ENCODE measurements around the gene AOC2. TPM values are rescaled to one million over a fixed set of nuclear protein-coding genes. Genes with fewer than 3 reads are reported as not detected.

AOC2 gene
- polyA plus RNA-seq, 1 donor (not counting 4 experiments of a cell fraction or from before 2014, with no cell fraction given) = 0.94 TPM

DNA sequence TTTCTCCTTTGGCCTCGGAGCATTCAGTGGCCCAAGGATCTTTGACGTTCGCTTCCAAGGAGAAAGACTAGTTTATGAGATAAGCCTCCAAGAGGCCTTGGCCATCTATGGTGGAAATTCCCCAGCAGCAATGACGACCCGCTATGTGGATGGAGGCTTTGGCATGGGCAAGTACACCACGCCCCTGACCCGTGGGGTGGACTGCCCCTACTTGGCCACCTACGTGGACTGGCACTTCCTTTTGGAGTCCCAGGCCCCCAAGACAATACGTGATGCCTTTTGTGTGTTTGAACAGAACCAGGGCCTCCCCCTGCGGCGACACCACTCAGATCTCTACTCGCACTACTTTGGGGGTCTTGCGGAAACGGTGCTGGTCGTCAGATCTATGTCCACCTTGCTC is 8.0 kb downstream of the AOC2 start:
- no peaks in the 10 kb centered on the region for H3K9me1 ChIP-seq (ENCODE audit: control insufficient read depth, extremely low read depth, insufficient read depth, low read length)
- H2AFZ ChIP-seq (ENCODE audit: control insufficient read depth, low read length) = no peak overlapping the region
- H3K36me3 ChIP-seq (ENCODE audit: control insufficient read depth in 2 of 2, extremely low read depth in 1 of 2, insufficient read depth in 2 of 2, low read length in 2 of 2) = no peaks in the 10 kb centered on the region
- no peak overlapping the region for H3K9ac ChIP-seq (ENCODE audit: control insufficient read depth, extremely low read depth, insufficient read depth, low read length)
- no peak overlapping the region for H3K27ac ChIP-seq (ENCODE audit: control insufficient read depth, insufficient read depth, low read length)
- DNase-seq (ENCODE audit: low read depth, low spot score) (no peak), FAIRE-seq (no peak)
- dilution Hi-C loops (cut with MboI; ENCODE audit: extremely low pct_ligation_motif_present, low sequenced_read_pairs) = no loop called here
- no peaks in the 10 kb centered on the region for H3K79me2 ChIP-seq (ENCODE audit: control insufficient read depth, insufficient read depth, low read length)
- H4K20me1 ChIP-seq (ENCODE audit: control insufficient read depth, extremely low read depth, insufficient read depth, low read length) = no peaks in the 10 kb centered on the region
- H3K4me3 ChIP-seq (ENCODE audit: control insufficient read depth in 2 of 3, extremely low read depth in 1 of 3, insufficient read depth in 2 of 3, low read depth in 1 of 3, low read length in 3 of 3) = no peak overlapping the region
- H3K4me1 ChIP-seq (ENCODE audit: control insufficient read depth, extremely low read depth, insufficient read depth, low read length) = no peaks in the 10 kb centered on the region
- no peak for TF ChIP-seq EZH2 (IDR thresholded peaks at IDR 0.05; ENCODE audit: low read length)
- TF ChIP-seq, protein P1, sequence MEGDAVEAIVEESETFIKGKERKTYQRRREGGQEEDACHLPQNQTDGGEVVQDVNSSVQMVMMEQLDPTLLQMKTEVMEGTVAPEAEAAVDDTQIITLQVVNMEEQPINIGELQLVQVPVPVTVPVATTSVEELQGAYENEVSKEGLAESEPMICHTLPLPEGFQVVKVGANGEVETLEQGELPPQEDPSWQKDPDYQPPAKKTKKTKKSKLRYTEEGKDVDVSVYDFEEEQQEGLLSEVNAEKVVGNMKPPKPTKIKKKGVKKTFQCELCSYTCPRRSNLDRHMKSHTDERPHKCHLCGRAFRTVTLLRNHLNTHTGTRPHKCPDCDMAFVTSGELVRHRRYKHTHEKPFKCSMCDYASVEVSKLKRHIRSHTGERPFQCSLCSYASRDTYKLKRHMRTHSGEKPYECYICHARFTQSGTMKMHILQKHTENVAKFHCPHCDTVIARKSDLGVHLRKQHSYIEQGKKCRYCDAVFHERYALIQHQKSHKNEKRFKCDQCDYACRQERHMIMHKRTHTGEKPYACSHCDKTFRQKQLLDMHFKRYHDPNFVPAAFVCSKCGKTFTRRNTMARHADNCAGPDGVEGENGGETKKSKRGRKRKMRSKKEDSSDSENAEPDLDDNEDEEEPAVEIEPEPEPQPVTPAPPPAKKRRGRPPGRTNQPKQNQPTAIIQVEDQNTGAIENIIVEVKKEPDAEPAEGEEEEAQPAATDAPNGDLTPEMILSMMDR (optimal IDR thresholded peaks at IDR 0.05 in 1 of 3, IDR thresholded peaks at IDR 0.05 in 1 of 3, conservative IDR thresholded peaks at IDR 0.05 in 1 of 3; ENCODE audit: extremely low read depth in 1 of 3, insufficient read depth in 2 of 3, low read length in 3 of 3) = no peak
- no peaks in the 10 kb centered on the region for H3K27me3 ChIP-seq (ENCODE audit: control insufficient read depth, extremely low read depth, insufficient read depth, low read length)
- no peaks in the 10 kb centered on the region for H3K9me3 ChIP-seq (ENCODE audit: control insufficient read depth, low read depth, low read length)
- no peak overlapping the region for H3K4me2 ChIP-seq (ENCODE audit: control insufficient read depth, extremely low read depth, insufficient read depth, low read depth, low read length)

DNA sequence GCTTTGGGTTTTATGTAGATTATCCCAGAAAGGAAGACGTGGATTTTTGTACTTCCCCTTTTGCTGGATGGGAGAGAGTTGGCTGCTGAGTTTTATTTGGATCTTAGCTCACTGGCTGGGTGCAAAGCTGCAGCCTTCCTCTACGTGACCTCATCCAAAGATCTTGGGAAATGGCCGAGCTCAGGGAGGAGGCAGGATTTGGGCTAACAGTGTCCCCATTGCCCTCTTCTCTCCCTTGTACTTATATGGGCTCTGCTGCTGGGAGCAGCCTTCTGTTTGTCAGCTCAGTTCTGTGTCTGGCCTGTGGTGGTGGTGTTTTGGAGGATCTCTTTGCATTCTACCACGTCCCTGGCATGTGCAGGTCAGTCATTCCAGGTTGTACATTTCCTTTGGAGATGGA is 8.6 kb downstream of the AOC2 start:
- no peak overlapping the region for H3K27ac ChIP-seq (ENCODE audit: control insufficient read depth, insufficient read depth, low read length)

More for the DNA sequence above, 8.6 kb downstream of the AOC2 start:
- Histone ChIP-seq H3K9me3 (ENCODE audit: control insufficient read depth, low read depth, low read length) (no peaks in the 10 kb centered on the region), H3K4me3 (ENCODE audit: control insufficient read depth in 2 of 3, extremely low read depth in 1 of 3, insufficient read depth in 2 of 3, low read depth in 1 of 3, low read length in 3 of 3) (no peak overlapping the region), H3K9me1 (ENCODE audit: control insufficient read depth, extremely low read depth, insufficient read depth, low read length) (no peaks in the 10 kb centered on the region), H3K36me3 (ENCODE audit: control insufficient read depth in 2 of 2, extremely low read depth in 1 of 2, insufficient read depth in 2 of 2, low read length in 2 of 2) (no peaks in the 10 kb centered on the region), H2AFZ (ENCODE audit: control insufficient read depth, low read length) (no peak overlapping the region), H4K20me1 (ENCODE audit: control insufficient read depth, extremely low read depth, insufficient read depth, low read length) (no peaks in the 10 kb centered on the region), H3K4me2 (ENCODE audit: control insufficient read depth, extremely low read depth, insufficient read depth, low read depth, low read length) (no peak overlapping the region), H3K4me1 (ENCODE audit: control insufficient read depth, extremely low read depth, insufficient read depth, low read length) (no peaks in the 10 kb centered on the region), H3K79me2 (ENCODE audit: control insufficient read depth, insufficient read depth, low read length) (no peaks in the 10 kb centered on the region), H3K9ac (ENCODE audit: control insufficient read depth, extremely low read depth, insufficient read depth, low read length) (no peak overlapping the region), H3K27me3 (ENCODE audit: control insufficient read depth, extremely low read depth, insufficient read depth, low read length) (no peaks in the 10 kb centered on the region)
- dilution Hi-C loops (cut with MboI; ENCODE audit: extremely low pct_ligation_motif_present, low sequenced_read_pairs) = no loop called here
- FAIRE-seq (no peak), DNase-seq (ENCODE audit: low read depth, low spot score) (no peak)
- TF ChIP-seq, protein P1 (optimal IDR thresholded peaks at IDR 0.05 in 1 of 3, IDR thresholded peaks at IDR 0.05 in 1 of 3, conservative IDR thresholded peaks at IDR 0.05 in 1 of 3; ENCODE audit: extremely low read depth in 1 of 3, insufficient read depth in 2 of 3, low read length in 3 of 3) = no peak
- TF ChIP-seq EZH2 (IDR thresholded peaks at IDR 0.05; ENCODE audit: low read length) = no peak
